IPS DF 4.7 (cell line): ENCODE data around the gene BIN2.
"Not testable (repeated sequence)": the region's sequence is repeated elsewhere in the genome, so short reads cannot be mapped to it uniquely, and the experiment has no call there.

Experiments
- DNase-seq: peaks from one replicate; pipeline ENCODE4 v3.0.0-alpha.2; 2013; ENCODE audit warnings: low spot score; ENCODE audit errors: extremely low read depth

BIN2 gene

DNA sequence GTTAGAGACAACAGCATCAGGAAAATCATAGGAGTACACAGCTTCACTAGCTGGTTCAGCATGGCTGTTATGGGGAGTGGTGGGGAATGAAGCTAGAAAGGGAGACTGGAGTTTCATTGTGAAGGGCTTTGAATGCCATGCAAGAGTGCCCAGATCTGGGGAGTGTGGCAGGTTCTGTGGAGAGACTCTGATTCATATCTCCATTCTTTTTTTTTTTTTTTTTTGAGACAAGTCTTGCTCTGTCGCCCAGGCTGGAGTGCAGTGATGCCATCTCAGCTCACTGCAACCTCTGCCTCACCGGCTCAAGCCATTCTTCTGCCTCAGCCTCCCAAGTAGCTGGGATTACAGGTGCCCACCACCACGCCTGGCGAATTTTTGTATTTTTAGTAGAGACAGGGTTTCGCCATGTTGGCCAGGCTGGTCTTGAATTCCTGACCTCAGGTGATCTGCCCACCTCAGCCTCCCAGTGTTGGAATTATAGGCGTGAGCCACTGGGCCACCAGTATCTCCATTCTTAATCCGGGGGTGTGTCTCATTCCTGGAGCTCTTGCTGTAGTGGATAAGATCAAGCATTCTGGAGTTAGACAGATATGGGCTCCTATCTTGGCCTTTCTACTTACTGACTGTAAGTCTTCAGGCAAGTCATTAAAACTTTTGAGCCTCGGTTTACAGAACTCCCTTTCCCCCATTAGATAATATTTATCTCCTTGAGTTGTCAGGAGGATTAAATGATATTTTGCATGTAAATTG, 5.7 kb downstream of the BIN2 start:
- DNase-seq, result not testable (repeated sequence)

DNA sequence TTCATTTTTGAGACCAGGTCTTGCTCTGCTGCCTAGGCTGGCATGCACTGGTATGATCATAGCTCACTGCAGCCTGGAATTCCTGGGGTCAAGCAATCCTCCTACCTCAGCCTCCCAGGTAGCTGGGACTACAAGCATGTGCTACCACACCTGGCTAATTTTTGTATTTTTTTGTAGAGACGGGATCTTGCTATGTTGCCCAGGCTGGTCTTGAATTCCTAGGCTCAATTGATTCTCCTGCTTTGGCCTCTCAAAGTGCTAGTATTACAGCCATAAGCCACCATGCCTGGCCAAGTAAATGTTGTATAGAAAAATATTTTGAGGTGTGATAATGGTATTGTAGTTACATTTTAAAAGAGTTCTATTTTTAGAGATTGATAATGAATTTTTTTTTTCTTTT, 12.6 kb downstream of the BIN2 start:
- DNase-seq, result no peak

DNA sequence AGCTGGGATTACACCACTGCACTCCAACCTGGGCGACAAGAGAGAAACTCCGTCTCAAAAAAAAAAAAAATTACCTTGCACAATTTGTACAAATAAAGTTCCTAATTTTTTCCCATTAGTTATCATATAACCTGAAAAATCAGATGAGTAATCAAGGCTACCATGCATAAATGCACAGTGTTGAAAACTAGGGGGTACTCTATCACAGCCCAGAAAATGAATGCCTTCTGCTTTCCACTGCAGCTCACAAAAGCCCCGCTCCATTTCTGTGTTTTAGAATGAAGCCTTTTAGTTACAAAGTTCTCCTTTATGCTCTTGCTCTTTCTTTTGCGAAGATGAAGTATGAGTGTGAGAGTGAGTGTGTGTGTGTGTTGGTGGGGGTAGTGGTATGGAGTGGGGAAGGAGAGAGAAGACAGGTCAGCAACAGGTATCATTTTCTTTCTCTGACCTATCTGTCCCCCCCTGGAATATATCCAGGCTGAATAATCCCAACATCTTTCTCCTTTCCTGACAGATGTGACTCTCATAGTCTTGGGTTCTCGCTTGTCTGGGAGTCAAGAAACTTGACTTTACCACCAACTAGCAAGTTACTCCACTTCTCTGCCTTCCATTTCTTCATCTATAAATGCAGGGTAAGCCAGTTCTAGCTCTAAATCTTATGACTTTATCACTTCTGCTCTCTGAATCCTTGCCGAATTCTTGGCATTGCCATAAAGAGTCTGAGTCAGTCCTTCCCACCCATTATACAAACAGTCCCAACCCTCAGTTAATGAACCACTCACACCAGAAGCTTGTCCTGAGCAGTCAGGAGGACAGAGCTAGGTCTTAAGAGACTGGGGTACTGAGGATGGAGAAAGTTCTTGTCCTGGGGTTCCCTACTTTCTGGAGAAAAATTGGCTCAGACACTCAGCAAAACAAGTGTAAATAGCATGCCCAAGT, 16.1 kb downstream of the BIN2 start:
- DNase-seq, result no peak

DNA sequence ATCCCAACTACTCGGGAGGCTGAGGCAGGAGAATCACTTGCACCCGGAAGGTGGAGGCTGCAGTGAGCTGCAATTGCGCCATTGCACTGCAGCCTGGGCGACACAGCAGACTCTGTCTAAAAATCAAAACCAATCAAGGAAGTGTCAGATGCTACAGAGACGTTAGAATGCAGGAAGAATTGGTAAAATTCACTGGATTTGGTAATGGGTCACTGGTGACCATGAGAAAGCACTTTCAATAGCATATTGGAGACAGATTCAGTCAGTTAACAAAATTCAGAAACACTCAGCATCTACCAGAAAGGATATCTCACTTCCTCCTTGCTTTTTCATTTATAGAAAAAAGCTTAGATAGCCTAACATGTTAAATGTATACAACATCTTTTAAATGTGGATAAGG, 17.5 kb downstream of the BIN2 start:
- no peak for DNase-seq

DNA sequence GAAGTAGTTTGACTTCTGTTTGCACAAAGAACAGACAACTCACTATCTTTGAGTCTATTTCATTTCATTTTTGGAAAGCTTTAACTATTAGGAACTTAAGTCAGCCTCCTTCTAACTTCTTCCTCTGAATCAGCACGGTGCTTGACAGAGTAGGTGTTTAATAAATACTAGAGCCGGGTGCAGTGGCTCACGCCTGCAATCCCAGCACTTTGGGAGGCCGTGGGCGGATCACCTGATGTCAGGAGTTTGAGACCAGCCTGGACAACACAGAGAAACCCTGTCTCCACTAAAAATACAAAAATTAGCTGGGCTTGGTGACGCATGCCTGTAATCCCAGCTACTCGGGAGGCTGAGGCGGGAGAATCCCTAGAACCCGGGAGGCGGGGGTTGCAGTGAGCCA, 23.2 kb downstream of the BIN2 start:
- DNase-seq, result not testable (repeated sequence)

DNA sequence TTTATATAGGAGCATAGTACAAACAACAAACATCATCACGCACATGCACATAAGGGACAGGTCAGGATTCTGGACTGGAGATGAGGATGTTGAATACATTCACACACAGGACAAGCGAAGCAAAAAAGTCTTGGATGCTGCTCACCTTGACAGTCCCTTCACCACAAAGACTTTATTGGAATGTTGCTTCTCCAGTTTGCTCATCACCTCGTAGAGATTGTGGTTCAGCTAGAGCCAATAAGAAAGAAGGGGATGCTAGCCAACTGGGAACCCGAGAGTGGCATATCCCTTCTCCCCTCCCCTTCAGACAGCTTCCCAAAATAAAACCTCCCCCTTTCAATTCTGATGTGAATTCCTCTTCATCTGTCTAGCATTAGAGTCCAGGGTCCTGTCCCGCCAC, 28.3 kb downstream of the BIN2 start:
- no peak for DNase-seq

DNA sequence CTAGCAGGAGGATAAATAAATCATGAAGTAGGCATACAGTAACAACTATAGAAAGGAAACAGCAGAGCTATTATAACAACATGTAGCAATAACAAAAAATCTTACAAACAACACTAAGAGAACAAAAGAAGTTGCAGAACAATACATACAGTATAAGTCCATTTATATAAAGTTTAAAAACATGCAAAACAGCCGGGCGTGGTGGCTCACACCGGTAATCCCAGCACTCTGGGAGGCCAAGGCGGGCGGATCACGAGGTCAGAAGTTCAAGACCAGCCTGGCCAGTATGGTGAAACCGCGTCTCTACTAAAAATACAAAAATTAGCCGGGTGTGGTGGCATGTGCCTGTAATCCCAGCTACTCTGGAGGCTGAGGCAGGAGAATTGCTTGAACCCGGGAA, 29.9 kb downstream of the BIN2 start:
- DNase-seq, result not testable (repeated sequence)

DNA sequence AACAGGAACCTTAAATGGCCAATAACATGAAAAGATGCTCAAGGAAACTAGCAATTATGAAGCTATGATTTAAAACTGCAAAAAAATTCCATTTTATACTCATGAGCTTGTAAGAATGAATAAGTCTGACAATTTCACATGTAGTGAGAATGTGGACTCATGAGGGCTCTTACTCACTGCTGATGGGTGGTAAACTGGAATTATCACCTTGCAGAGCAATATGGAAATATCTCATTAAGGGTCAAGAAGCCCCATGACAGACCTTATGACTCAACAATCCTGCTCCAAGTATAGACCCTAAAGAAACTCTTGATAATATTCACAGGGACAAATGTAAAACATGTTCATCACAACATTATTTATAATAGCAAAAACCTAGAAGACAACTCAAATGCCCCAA, 30.3 kb downstream of the BIN2 start:
- no peak for DNase-seq

DNA sequence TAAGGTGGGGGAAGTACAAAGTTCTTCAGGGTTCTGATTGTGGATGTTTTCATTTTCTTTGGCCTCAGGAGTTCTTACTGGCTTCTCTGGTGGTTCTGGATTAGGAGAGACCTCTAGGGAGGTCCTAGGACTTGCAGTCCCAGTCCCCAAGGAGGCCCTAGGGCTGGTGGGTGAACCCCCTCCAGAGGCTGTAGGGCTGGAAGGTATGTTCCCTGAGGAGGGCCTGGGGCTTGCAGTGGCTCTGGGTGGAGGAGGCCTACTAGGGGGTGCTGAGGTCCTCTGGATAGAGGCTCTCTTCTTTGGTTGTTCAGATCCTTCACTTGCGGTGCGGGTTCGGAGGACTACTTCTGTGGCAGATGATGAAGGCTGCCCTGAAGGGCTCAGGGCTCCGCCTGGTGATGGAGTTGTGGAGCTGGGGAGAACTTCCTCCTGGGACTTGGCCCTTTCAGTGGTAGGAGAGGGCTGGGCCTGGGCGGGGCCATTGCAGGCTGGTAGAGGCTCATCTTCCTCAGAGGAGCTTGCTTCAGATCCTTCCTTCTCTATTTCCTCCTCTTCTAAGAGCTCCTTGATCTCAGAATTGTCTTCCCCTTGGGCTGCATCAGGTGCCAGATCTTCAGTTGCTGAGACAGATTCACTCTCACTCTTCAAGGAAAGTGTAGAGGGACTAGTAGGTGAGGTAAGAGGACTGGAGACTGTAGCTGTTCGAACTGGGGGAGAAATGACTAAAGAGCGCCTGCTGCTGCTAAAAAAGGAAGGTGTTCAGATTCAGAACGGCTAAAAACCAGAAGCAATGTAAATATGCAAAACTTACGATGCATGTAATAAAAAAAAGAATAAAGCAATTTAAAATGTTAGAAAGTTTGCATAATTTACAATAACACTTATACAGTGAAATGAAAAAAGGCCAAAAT, 32.1 kb downstream of the BIN2 start:
- DNase-seq, result not testable (repeated sequence)

DNA sequence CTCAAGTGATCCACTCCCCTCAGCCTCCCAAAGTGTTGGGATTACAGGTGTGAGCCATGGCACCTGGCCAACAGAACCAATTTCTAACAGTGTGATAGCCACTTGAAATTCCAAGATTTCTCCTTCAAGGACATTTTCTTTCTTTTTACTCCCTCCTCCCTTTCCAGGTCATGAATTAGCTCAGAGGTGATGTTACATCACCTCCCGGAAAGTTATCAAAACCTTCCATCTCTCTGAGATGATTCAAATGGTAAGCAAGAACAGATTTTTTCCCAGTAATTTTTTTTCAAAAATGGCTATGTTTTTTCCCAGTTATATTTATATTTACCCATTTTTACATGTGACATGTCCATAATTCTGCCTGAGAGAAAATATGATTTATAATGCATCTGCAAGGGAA, 38.1 kb downstream of the BIN2 start:
- no peak for DNase-seq

DNA sequence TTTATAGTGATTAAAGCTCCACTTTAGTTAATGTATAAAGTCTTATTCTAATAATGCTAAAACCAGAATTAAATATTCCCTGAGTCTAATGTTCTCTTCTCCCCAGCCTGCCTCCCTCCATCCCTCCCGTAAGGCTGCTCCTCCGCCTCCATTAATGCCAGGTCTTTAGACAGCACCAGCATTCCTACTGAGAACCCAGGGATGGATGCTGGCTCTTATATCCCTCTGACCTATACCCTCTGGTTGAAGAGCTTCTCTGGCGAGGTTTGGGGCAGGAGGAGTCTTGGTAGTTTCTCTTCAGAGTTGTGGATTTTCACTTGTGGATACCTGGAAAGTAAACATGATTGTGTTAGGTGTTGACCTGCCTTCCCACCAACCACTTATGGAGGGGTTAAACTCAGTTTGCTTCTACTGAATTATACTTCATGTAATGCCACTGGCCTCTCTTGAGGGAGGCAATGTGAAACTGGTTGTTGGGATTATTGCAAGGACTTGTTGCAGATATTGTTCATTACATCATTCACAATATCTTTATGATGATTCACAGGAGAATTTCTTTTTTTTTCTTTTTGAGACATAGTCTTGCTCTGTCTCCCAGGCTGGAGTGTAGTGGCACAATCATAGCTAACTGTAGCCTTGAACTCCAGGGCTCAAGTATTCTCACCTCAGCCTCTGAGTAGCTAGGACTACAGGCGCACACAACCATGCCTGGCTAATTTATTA, 42.6 kb downstream of the BIN2 start:
- no peak for DNase-seq

DNA sequence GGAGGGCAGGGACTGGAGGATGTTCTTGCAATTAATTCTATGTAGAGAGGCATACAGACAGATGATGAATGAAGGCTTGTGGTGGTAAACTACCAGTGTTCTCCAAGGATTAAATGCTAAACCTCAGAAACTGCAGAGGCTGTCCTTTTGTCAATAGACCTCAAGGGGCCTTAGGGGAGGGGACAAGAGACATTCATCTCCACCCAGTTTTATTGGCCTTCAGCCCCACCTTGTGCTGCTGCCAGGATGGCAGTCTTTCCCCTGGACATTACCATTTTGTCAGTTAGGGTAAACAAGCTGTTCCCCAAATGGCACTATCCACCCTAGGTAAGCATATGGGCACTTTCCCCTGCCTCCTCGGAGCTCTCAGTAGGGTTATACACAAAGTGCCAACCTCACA, 48.9 kb downstream of the BIN2 start:
- no peak for DNase-seq

DNA sequence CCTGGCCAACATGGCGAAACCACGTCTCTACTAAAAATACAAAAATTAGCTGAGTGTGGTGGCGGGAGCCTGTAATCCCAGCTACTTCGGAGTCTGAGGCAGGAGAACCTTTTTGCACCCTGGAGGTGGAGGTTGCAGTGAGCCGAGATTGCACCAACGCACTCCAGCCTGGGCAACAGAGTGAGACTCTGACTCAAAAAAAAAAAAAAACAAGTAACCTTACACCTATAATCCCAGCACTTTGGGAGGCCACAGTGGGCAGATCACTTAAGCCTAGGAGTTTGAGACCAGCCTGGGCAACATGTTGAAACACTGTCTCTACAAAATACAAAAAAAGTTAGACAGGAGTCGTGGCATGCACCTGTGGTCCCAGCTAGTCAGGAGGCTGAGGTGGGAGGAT, 51.2 kb downstream of the BIN2 start:
- DNase-seq, result not testable (repeated sequence)

DNA sequence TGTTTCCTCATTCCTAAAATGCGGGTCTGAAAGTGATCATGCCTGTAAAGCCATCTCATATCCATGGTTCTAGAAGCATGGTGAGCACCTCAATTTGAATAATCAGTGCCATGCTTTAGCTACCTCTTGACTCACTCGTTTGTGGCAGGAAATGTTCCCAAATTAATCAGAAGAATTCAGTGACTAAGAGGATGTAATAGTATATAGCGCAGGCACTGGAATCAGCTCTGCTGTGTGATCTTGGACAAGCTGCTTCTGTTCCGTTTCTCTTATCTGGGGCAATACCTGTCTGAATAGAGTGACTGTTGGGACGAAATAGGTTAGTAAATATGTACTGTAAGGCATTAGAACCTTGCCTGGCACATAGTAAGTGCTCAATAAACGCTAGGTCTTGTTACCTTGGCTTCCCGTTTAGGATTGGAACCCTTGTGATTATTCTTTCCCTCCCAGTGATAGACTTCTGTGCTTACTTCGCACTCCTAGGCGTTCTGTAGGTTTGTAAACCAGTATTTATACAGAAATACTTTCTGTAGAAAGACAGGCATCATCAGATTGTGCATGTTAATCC, 52.9 kb downstream of the BIN2 start:
- DNase-seq, result no peak

DNA sequence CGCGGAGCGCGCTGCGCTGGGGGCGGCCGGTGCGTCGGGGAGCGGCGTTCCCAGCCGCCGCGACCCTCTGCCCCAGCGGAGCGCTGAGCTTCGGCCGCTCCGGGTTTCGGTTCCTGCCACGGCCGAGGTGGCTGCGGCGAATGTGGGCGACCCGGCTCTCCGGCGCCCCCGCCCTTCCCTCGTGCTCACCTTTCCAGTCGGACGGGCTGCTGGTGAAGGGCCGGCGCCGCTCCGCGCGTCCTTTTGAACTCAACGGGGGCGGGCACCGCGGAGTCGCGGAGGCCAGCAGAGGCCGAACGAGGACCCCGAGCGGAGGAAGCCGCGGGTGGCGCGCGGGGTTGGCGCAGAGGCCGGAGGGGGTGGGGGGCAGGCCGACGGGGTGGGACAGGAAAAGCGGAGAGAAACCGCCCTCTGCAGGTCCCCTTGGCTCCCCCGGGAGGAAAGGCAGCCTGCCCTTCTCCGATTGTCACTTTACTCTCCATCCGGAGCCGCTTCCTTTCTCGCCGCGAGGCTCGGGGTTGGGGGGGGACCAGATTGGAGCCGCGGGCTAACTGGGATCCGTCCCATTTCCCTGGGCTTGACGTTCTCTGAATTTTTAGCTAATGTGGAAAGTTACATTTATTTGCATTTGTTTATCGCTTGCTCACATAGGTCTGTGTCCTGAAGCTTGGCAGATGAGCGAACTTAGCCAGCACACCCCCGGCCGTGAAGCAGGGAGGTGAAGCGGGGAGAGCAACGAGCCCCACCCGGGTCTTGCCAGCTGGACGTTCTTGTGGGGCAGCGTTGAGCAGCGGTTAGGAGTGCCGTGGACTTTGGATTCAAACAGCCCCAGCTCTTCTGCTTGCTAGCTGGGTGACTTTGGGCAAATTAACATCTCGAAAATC, 53.7 kb downstream of the BIN2 start, which contains the start of gene SMAGP:
Gene SMAGP (minus strand): TSS at position 349 of the 884 bp plus-strand sequence. CDS start 1,137 bp downstream, outside the sequence.
- no peak for DNase-seq

DNA sequence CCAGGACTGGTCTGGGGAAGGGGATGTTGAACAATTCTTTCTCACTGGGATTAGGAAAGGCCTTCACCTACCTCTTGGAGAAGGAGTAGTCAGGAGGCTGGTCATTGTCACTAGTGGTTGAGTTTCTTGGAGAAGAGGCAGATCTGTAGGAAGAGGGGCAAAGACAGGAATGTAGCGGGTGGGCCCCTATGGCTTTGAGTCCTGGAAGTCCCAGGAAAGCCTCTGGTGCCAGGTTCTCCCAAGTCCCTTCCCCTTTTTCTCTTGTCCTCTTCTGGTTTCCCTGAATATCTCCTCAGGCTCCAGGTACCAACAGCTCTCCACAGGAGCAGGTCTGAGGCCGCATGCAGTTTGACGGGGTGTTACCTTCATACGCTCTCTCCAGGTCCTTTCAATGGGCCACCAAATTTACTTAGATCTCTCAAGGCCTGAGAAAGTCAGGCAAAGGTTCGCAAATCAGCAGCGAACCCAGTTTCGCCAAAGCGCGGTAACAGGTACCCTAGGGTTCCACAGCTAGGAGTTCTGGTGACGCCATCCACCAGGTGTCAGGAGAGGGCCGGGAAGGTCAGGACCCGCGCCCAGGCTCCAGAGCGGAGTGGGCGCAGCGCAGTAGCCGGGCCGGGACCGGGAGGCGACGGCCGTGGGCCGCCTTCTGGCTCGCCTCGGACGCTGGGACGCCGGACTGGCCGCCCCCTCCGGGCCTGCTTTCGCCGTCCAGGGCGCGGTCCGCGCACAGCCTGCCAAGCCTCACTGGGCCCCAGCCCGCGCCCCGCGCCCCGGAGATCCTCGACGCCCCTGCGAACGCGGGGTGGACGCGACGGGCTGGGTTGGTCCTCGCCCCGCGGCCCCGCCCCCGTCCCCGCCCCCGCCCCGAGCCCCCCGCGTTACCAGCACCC, 54.6 kb downstream of the BIN2 start:
- no peak for DNase-seq

DNA sequence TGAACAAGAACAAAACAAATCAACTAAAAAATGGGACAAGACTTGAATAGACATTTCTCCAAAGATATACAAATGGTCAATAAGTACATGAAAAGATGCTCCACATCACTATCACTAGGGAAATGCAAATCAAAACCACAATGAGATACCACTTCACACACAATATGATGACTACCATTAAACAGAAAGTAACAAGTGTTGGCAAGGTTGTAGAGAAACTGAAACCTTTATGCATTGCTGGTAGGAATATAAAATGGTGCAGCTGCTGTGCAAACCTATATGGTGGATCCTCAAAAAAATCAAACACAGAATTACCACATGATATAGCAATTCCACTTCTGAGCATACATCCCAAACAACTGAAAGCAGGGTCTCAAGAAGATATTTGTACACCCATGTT, 59.0 kb downstream of the BIN2 start:
- DNase-seq, result no peak

DNA sequence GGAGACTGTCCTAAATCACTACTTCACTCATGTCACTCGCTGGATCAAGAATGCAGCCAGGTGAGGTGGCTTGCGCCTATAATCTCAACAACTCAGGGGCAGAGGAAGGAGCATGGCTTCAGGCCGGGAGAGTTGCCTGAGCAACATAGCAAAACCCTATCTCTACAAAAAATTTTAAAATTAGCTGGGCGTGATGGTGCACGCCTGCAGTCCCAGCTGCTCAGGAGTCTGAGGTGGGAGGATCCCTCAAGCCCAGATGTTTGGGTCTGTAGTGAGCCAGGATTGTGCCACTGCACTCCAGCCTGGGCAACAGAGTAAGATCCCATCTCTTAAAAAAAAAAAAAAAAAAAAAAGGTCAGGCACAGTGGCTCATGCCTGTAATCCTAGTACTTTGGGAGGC, 59.7 kb downstream of the BIN2 start:
- no peak for DNase-seq
